WTC11 (cell line): ENCODE results near the gene CDKN1B. TPM values are rescaled to one million over a fixed set of nuclear protein-coding genes. Genes with fewer than 3 reads are reported as not detected.

Experiments used
- ATAC-seq: fragments of 200-7000 bp; cut with Tn5 transposase; 2 replicates; pipeline ENCODE4 v1.10.0; 2021; ENCODE audit warnings: mild to moderate bottlenecking, moderate library complexity
- CTCF ChIA-PET: fragments of 300-600 bp; sonication (Branson Sonifier 250); formaldehyde crosslinking; loops from one replicate; lab custom pipeline; 2021; ENCODE audit warnings: antibody characterized with exemption; lab: Charles Lee
- POLR2A ChIA-PET: fragments of 350-600 bp; sonication (Branson Sonifier 250); formaldehyde crosslinking; loops from one replicate; lab custom pipeline; 2021; ENCODE audit warnings: antibody characterized with exemption; lab: Charles Lee
- DNase-seq: peaks from one replicate; pipeline ENCODE4 v3.0.0; 2021; ENCODE audit warnings: low spot score
- H3K27ac Mint-ChIP-seq: 2 replicates; pipeline ENCODE4 v1.8.0; 2021; ENCODE audit warnings: mixed read lengths
- H3K27me3 Mint-ChIP-seq: 2 replicates; pipeline ENCODE4 v1.8.0; 2021; ENCODE audit warnings: low read depth, mild to moderate bottlenecking, moderate library complexity, mixed read lengths
- H3K36me3 Mint-ChIP-seq: 2 replicates; pipeline ENCODE4 v1.8.0; 2021; ENCODE audit warnings: mixed read lengths
- H3K4me1 Mint-ChIP-seq: 2 replicates; pipeline ENCODE4 v1.8.0; 2022; ENCODE audit warnings: mixed read lengths
- H3K4me3 Mint-ChIP-seq: 2 replicates; pipeline ENCODE4 v1.8.0; 2021; ENCODE audit warnings: mild to moderate bottlenecking, moderate library complexity, mixed read lengths
- H3K9me3 Mint-ChIP-seq: 2 replicates; pipeline ENCODE4 v1.8.0; 2021; ENCODE audit warnings: mixed read lengths
- ATF1 ChIP-seq: sonication (generic); formaldehyde crosslinking; IDR thresholded peaks from 2 replicates; pipeline ENCODE4 v1.8.1; 2023; ENCODE audit warnings: mild to moderate bottlenecking, moderate library complexity, missing genetic modification reagents
- CREB1 ChIP-seq: sonication (generic); formaldehyde crosslinking; IDR thresholded peaks from 2 replicates; pipeline ENCODE4 v1.8.0; 2023; ENCODE audit warnings: mild to moderate bottlenecking, missing genetic modification reagents
- ESRRA ChIP-seq: sonication (generic); formaldehyde crosslinking; IDR thresholded peaks from 2 replicates; pipeline ENCODE4 v1.8.1; 2022; ENCODE audit warnings: mild to moderate bottlenecking, missing genetic modification reagents, borderline replicate concordance
- GRHL2 ChIP-seq: fragments of 250-450 bp; sonication (Bioruptor Pico); IDR thresholded peaks from 2 replicates; pipeline ENCODE4 v1.8.0; 2022; ENCODE audit warnings: mild to moderate bottlenecking, moderate library complexity; ENCODE audit not compliant: insufficient replicate concordance, severe bottlenecking
- HMGA2 ChIP-seq: fragments of 250-450 bp; sonication (Bioruptor Pico); IDR thresholded peaks from 2 replicates; pipeline ENCODE4 v1.4.0; 2021; ENCODE audit warnings: mild to moderate bottlenecking, moderate library complexity
- JAZF1 ChIP-seq: fragments of 250-450 bp; sonication (Bioruptor Pico); IDR thresholded peaks from 2 replicates; pipeline ENCODE4 v1.9.0; 2021; ENCODE audit warnings: moderate library complexity, mild to moderate bottlenecking, inconsistent platforms
- MXD4 ChIP-seq: fragments of 250-450 bp; sonication (Bioruptor Pico); IDR thresholded peaks from 2 replicates; pipeline ENCODE4 v1.8.0; 2021; ENCODE audit warnings: mild to moderate bottlenecking, moderate library complexity, borderline replicate concordance
- MYBL2 ChIP-seq: sonication (generic); formaldehyde crosslinking; IDR thresholded peaks from 2 replicates; pipeline ENCODE4 v1.8.1; 2023; ENCODE audit warnings: mild to moderate bottlenecking, moderate library complexity, missing genetic modification reagents
- NFYB ChIP-seq: sonication (generic); formaldehyde crosslinking; conservative IDR thresholded peaks from 2 replicates; pipeline ENCODE4 v1.8.0; 2022; ENCODE audit warnings: low read depth, missing genetic modification reagents
- OVOL2 ChIP-seq: fragments of 250-450 bp; sonication (Bioruptor Pico); IDR thresholded peaks from 2 replicates; pipeline ENCODE4 v1.9.0; 2021; ENCODE audit warnings: mild to moderate bottlenecking, borderline replicate concordance
- SOX15 ChIP-seq: fragments of 250-450 bp; sonication (Bioruptor Pico); IDR thresholded peaks from 2 replicates; pipeline ENCODE4 v1.9.0; 2021; ENCODE audit warnings: mild to moderate bottlenecking
- TEAD4 ChIP-seq: sonication (generic); formaldehyde crosslinking; IDR thresholded peaks from 2 replicates; pipeline ENCODE4 v1.8.0; 2022; ENCODE audit warnings: mild to moderate bottlenecking, missing genetic modification reagents
- ZNF121 ChIP-seq: sonication (generic); formaldehyde crosslinking; IDR thresholded peaks from 2 replicates; pipeline ENCODE4 v1.8.0; 2023; ENCODE audit warnings: missing genetic modification reagents
- ZNF232 ChIP-seq: sonication (generic); formaldehyde crosslinking; IDR thresholded peaks from 2 replicates; pipeline ENCODE4 v1.8.0; 2022; ENCODE audit warnings: mild to moderate bottlenecking, missing genetic modification reagents
- total RNA-seq: library from RNA; stranded (reverse); gene quantifications from 3 replicates; pipeline ENCODE4 v1.2.3, GENCODE V29; 2021
- TF ChIP-seq, protein P1 (sequence below): sonication (generic); formaldehyde crosslinking; IDR thresholded peaks from 2 replicates; pipeline ENCODE4 v1.8.0; 2023; ENCODE audit warnings: missing genetic modification reagents
- TF ChIP-seq, protein P2 (sequence below): sonication (generic); formaldehyde crosslinking; IDR thresholded peaks from 2 replicates; pipeline ENCODE4 v1.8.0; 2022; ENCODE audit warnings: mild to moderate bottlenecking, missing genetic modification reagents
- TF ChIP-seq, protein P3 (sequence below): fragments of 250-450 bp; sonication (Bioruptor Pico); IDR thresholded peaks from 2 replicates; pipeline ENCODE4 v1.9.0; 2021; ENCODE audit warnings: mild to moderate bottlenecking
- TF ChIP-seq, protein P4 (sequence below): fragments of 250-450 bp; sonication (Bioruptor Pico); IDR thresholded peaks from 2 replicates; pipeline ENCODE4 v1.9.0; 2021; ENCODE audit warnings: moderate library complexity, mild to moderate bottlenecking, inconsistent platforms, borderline replicate concordance
- TF ChIP-seq, protein P5 (sequence below): sonication (generic); formaldehyde crosslinking; IDR thresholded peaks from 2 replicates; pipeline ENCODE4 v1.8.1; 2022; ENCODE audit warnings: low read depth, mild to moderate bottlenecking, moderate library complexity, missing genetic modification reagents, borderline replicate concordance
- TF ChIP-seq, protein P6 (sequence below): sonication (generic); formaldehyde crosslinking; conservative IDR thresholded peaks from 2 replicates; pipeline ENCODE4 v1.8.1; 2022; ENCODE audit warnings: mild to moderate bottlenecking, missing genetic modification reagents
- TF ChIP-seq, protein P7 (sequence below): fragments of 200-600 bp; IDR thresholded peaks from 2 replicates; pipeline ENCODE4 v1.8.0; 2022; ENCODE audit warnings: antibody characterized with exemption
- TF ChIP-seq, protein P8 (sequence below): sonication (generic); formaldehyde crosslinking; IDR thresholded peaks from 2 replicates; pipeline ENCODE4 v1.8.0; 2022; ENCODE audit warnings: mild to moderate bottlenecking, missing genetic modification reagents
- TF ChIP-seq, protein P9 (sequence below): sonication (generic); formaldehyde crosslinking; IDR thresholded peaks from 2 replicates; pipeline ENCODE4 v1.8.1; 2022; ENCODE audit warnings: missing genetic modification reagents, borderline replicate concordance

Gene CDKN1B
- total RNA-seq, 1 experiment from 2014 or later = 34.2 TPM

DNA sequence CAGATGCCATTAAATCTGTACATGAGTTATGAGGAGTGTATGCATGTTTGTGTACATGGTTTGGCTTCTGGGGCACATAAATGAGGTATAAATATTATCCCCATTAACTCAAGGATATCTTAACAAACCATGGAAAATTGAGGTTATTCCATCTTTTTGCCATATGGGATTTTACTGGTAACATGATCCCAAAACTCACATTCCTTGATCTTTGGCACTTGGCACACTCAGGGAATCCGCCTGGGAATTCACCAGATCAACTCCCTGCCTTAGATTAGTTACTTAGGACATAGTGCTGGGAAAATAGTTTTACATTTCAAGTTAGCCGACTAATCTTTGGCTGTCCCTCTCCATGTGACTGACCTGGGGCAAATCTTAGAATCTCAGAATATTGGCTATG lies 16.9 kb downstream of the CDKN1B start (continued):
- TF ChIP-seq, protein P1, sequence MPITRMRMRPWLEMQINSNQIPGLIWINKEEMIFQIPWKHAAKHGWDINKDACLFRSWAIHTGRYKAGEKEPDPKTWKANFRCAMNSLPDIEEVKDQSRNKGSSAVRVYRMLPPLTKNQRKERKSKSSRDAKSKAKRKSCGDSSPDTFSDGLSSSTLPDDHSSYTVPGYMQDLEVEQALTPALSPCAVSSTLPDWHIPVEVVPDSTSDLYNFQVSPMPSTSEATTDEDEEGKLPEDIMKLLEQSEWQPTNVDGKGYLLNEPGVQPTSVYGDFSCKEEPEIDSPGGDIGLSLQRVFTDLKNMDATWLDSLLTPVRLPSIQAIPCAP = no peak
- TF ChIP-seq SOX15 (CRISPR knock-in tag) = no peak
- TF ChIP-seq ZNF232 (CRISPR knock-in tag) = no peak
- no peak for TF ChIP-seq TEAD4 (CRISPR knock-in tag)
- TF ChIP-seq GRHL2 (CRISPR knock-in tag) = no peak

DNA sequence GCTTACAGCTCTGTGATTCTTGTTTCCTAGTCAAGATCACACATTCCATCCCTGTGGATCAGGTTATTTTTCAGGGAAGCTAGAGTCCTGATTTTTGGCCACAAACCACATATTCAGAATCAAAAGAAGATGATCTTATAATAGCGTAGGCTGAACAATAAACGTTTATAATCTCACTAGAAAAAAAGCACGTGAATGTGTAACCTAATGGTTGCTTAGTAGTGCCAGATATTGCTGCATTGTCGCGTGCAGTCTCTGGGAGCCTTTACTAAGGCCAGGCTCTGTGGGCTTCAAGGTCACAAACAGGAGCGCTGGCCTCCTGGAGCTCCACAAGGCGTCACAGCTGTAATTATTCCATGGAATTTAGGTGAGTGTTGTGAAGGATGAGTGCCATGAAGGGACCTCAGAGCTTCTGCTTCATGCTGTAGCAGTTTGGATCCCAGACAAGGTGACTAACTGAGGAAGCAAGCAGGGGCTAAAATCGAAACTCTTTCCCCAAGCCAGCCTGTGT lies 17.4 kb downstream of the CDKN1B start:
- H3K27me3 Mint-ChIP-seq = no peaks in the 10 kb centered on the region
- no peak overlapping the region for H3K4me3 Mint-ChIP-seq
- ATAC-seq = no peak
- TF ChIP-seq NFYB (CRISPR knock-in tag) (no peak), JAZF1 (CRISPR knock-in tag) (no peak), ZNF121 (CRISPR knock-in tag) (no peak), ZNF232 (CRISPR knock-in tag) (no peak), OVOL2 (no peak), MXD4 (CRISPR knock-in tag) (no peak), GRHL2 (CRISPR knock-in tag) (no peak), ESRRA (no peak)
- TF ChIP-seq, protein P2, sequence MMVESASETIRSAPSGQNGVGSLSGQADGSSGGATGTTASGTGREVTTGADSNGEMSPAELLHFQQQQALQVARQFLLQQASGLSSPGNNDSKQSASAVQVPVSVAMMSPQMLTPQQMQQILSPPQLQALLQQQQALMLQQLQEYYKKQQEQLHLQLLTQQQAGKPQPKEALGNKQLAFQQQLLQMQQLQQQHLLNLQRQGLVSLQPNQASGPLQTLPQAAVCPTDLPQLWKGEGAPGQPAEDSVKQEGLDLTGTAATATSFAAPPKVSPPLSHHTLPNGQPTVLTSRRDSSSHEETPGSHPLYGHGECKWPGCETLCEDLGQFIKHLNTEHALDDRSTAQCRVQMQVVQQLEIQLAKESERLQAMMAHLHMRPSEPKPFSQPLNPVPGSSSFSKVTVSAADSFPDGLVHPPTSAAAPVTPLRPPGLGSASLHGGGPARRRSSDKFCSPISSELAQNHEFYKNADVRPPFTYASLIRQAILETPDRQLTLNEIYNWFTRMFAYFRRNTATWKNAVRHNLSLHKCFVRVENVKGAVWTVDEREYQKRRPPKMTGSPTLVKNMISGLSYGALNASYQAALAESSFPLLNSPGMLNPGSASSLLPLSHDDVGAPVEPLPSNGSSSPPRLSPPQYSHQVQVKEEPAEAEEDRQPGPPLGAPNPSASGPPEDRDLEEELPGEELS (CRISPR knock-in tag) = no peak
- TF ChIP-seq, protein P3, sequence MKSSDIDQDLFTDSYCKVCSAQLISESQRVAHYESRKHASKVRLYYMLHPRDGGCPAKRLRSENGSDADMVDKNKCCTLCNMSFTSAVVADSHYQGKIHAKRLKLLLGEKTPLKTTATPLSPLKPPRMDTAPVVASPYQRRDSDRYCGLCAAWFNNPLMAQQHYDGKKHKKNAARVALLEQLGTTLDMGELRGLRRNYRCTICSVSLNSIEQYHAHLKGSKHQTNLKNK (CRISPR knock-in tag) = no peak
- TF ChIP-seq, protein P4, sequence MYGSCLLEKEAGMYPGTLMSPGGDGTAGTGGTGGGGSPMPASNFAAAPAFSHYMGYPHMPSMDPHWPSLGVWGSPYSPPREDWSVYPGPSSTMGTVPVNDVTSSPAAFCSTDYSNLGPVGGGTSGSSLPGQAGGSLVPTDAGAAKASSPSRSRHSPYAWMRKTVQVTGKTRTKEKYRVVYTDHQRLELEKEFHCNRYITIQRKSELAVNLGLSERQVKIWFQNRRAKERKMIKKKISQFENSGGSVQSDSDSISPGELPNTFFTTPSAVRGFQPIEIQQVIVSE = no peak
- TF ChIP-seq, all 79 proteins: peak for 0
- Mint-ChIP-seq H3K36me3 (no peaks in the 10 kb centered on the region), H3K9me3 (0 out of 2 replicates have a peak, but pooled peaks cover 3% of the 10 kb centered on the region), H3K27ac (peak overlapping the region; percentile 4; the same call in 1 of the 2 replicates), H3K4me1 (peaks cover 15% of the 10 kb centered on the region)
- POLR2A ChIA-PET = no interaction called here
- no peak for DNase-seq
- CTCF ChIA-PET = interaction anchor here (3.5 kb wide), 1 partner anchor 19 kb away, joined by 46 read pairs; the partner anchor contains the start of gene CDKN1B

DNA sequence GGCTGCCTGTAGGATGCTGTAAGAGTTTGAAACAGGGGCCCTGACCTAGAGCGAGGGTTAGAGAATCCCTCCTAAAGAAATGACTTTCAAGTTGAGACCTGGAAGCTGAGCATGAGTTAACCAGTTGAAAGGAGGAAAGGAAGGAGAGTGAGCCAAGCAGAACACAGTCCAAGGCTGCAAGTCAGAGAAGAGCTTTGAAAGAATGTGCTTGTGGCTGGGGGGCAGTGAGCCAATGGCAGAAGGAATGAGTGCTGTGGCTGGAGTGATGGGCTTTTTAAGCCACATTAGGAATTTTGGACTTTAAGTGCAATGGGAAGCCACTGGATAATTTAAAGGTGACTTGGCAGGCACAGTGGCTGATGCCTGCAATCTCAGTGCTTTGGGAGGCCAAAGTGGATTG lies 18.1 kb downstream of the CDKN1B start:
- H3K4me3 Mint-ChIP-seq = no peak overlapping the region
- 0 out of 2 replicates have a peak, but pooled peaks cover 3% of the 10 kb centered on the region for H3K9me3 Mint-ChIP-seq
- POLR2A ChIA-PET = interaction anchor here (0.5 to 0.6 kb wide), 2 partner anchors 33 to 385 kb away, joined by 3 to 6 read pairs; no protein-coding TSS in a partner anchor
- H3K36me3 Mint-ChIP-seq = no peaks in the 10 kb centered on the region
- ATAC-seq = no peak
- H3K27ac Mint-ChIP-seq = 0 out of 2 replicates have a peak overlapping the region, but pooled peaks have one; percentile 1
- DNase-seq = no peak
- CTCF ChIA-PET = interaction anchor here (2.5 to 3.5 kb wide), 2 partner anchors 16 to 20 kb away, joined by 18 to 46 read pairs; partner anchors contain the start of gene CDKN1B
- H3K4me1 Mint-ChIP-seq = peaks cover 15% of the 10 kb centered on the region
- H3K27me3 Mint-ChIP-seq = no peaks in the 10 kb centered on the region
- TF ChIP-seq, protein P5, sequence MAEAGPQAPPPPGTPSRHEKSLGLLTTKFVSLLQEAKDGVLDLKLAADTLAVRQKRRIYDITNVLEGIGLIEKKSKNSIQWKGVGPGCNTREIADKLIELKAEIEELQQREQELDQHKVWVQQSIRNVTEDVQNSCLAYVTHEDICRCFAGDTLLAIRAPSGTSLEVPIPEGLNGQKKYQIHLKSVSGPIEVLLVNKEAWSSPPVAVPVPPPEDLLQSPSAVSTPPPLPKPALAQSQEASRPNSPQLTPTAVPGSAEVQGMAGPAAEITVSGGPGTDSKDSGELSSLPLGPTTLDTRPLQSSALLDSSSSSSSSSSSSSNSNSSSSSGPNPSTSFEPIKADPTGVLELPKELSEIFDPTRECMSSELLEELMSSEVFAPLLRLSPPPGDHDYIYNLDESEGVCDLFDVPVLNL = no peak
- TF ChIP-seq CREB1 (CRISPR knock-in tag) (no peak), ATF1 (CRISPR knock-in tag) (no peak), MYBL2 (CRISPR knock-in tag) (no peak), HMGA2 (CRISPR knock-in tag) (no peak)
- TF ChIP-seq, protein P6, sequence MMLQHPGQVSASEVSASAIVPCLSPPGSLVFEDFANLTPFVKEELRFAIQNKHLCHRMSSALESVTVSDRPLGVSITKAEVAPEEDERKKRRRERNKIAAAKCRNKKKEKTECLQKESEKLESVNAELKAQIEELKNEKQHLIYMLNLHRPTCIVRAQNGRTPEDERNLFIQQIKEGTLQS (CRISPR knock-in tag) = no peak
- TF ChIP-seq, protein P7, sequence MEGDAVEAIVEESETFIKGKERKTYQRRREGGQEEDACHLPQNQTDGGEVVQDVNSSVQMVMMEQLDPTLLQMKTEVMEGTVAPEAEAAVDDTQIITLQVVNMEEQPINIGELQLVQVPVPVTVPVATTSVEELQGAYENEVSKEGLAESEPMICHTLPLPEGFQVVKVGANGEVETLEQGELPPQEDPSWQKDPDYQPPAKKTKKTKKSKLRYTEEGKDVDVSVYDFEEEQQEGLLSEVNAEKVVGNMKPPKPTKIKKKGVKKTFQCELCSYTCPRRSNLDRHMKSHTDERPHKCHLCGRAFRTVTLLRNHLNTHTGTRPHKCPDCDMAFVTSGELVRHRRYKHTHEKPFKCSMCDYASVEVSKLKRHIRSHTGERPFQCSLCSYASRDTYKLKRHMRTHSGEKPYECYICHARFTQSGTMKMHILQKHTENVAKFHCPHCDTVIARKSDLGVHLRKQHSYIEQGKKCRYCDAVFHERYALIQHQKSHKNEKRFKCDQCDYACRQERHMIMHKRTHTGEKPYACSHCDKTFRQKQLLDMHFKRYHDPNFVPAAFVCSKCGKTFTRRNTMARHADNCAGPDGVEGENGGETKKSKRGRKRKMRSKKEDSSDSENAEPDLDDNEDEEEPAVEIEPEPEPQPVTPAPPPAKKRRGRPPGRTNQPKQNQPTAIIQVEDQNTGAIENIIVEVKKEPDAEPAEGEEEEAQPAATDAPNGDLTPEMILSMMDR = no peak
- TF ChIP-seq, protein P4 = no peak
- TF ChIP-seq, protein P8, sequence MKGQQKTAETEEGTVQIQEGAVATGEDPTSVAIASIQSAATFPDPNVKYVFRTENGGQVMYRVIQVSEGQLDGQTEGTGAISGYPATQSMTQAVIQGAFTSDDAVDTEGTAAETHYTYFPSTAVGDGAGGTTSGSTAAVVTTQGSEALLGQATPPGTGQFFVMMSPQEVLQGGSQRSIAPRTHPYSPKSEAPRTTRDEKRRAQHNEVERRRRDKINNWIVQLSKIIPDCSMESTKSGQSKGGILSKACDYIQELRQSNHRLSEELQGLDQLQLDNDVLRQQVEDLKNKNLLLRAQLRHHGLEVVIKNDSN = no peak
- TF ChIP-seq, protein P9, sequence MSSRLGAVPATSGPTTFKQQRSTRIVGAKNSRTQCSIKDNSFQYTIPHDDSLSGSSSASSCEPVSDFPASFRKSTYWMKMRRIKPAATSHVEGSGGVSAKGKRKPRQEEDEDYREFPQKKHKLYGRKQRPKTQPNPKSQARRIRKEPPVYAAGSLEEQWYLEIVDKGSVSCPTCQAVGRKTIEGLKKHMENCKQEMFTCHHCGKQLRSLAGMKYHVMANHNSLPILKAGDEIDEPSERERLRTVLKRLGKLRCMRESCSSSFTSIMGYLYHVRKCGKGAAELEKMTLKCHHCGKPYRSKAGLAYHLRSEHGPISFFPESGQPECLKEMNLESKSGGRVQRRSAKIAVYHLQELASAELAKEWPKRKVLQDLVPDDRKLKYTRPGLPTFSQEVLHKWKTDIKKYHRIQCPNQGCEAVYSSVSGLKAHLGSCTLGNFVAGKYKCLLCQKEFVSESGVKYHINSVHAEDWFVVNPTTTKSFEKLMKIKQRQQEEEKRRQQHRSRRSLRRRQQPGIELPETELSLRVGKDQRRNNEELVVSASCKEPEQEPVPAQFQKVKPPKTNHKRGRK = no peak
